ENCODE results near the gene ILDR1.

DNA sequence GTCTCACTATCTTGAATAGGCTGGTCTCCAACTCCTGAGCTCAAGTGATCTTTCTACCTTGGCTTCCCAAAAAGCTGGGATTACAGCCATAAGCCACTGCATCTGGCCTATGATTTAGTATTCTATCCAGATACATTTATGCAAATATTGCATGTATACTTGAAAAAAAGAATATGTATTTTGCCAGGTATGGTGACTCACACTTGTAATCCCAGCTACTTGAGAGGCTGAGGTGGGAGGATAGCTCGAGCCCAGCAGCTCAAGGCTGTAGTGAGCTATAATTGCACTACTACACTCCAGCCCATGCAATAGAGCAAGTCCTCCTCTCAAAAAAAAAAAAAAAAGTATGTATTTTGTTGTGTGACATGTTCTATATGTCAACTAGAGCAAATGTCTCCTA lies 73.4 kb downstream of the ILDR1 start:
- TF ChIP-seq CSDC2 (CRISPR knock-in tag; IDR thresholded peaks at IDR 0.05), result no peak
- no peak for TF ChIP-seq OSR1 (CRISPR knock-in tag; IDR thresholded peaks at IDR 0.05)
- TF ChIP-seq, protein P1, sequence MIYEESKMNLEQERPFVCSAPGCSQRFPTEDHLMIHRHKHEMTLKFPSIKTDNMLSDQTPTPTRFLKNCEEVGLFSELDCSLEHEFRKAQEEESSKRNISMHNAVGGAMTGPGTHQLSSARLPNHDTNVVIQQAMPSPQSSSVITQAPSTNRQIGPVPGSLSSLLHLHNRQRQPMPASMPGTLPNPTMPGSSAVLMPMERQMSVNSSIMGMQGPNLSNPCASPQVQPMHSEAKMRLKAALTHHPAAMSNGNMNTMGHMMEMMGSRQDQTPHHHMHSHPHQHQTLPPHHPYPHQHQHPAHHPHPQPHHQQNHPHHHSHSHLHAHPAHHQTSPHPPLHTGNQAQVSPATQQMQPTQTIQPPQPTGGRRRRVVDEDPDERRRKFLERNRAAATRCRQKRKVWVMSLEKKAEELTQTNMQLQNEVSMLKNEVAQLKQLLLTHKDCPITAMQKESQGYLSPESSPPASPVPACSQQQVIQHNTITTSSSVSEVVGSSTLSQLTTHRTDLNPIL (CRISPR knock-in tag; IDR thresholded peaks at IDR 0.05; ENCODE audit: low read depth), result no peak
